Adrenal gland (tissue), 12 donors: ENCODE data around the gene EGFLAM. TPM values are rescaled to one million over a fixed set of nuclear protein-coding genes. Genes with fewer than 3 reads are reported as not detected.
A peak's percentile ranks its signal among the peaks of the same experiment; 100 is the strongest.

Experiments
- DNase-seq, 7 donors: peaks; one replicate each; pipeline ENCODE4 v3.0.0-alpha.2; 2019 to 2020
- H3K27ac ChIP-seq, 5 donors: fragments of 200-600 bp; sonication (generic) in 4 of 5; 1 replicate in 3 of 5; 2 replicates in 2 of 5; pipeline versions ENCODE4 v1.5.1 to v1.8.0; 2016 to 2020; ENCODE audit warnings: mild to moderate bottlenecking in 1 of 5
- H3K27me3 ChIP-seq: fragments of 200-600 bp; 2 replicates; pipeline ENCODE4 v1.8.0; 2021
- H3K36me3 ChIP-seq, 2 donors: fragments of 200-600 bp; replicated peaks in 1 of 2; 1 replicate in 1 of 2; 2 replicates in 1 of 2; pipeline versions ENCODE4 v1.5.1 to v1.8.0; 2018 to 2022
- H3K4me1 ChIP-seq, 2 donors: fragments of 200-600 bp; replicated peaks in 1 of 2; 1 replicate in 1 of 2; 2 replicates in 1 of 2; pipeline versions ENCODE4 v1.5.1 to v1.8.0; 2018 to 2021
- H3K4me3 ChIP-seq, 4 donors: fragments of 200-600 bp; sonication (generic) in 3 of 4; one replicate each; pipeline ENCODE4 v1.5.1; 2016 to 2018
- H3K9me3 ChIP-seq, 3 donors: fragments of 200-600 bp; sonication (generic) in 1 of 3; replicated peaks in 1 of 3; 1 replicate in 2 of 3; 2 replicates in 1 of 3; pipeline versions ENCODE4 v1.5.1 to v1.8.0; 2016 to 2021
- CTCF ChIP-seq, 6 experiments: fragments of 450-650 bp in 4 of 6; fragments of 200-600 bp in 2 of 6; sonication (generic) in 1 of 6; IDR thresholded peaks; 1 replicate in 5 of 6; 2 replicates in 1 of 6; pipeline versions ENCODE4 v1.5.1 to v1.8.0; 2016 to 2021; ENCODE audit warnings: antibody characterized with exemption in 6 of 6, mild to moderate bottlenecking in 2 of 6, moderate library complexity in 1 of 6
- POLR2A ChIP-seq, 2 donors: fragments of 450-650 bp; IDR thresholded peaks; one replicate each; pipeline ENCODE4 v1.6.1; 2017; ENCODE audit warnings: antibody characterized with exemption in 2 of 2, mild to moderate bottlenecking in 2 of 2, moderate library complexity in 1 of 2
- WGBS, 4 donors: extraction: QIAGEN DNeasy Blood & Tissue Kit in 2 of 4; methylation state at CpG; one replicate each; pipeline versions ENCODE4 v1.1.5 to v1.1.7; 2013 to 2017; 5-methylcytosine and 5-hydroxymethylcytosine counted together
- intact Hi-C, 2 donors: fragments of 100-400 bp; cut with DNase I; formaldehyde crosslinking; loops; one replicate each; pipeline versions ENCODE4 v1.14.1 to v1.15.0; 2022 to 2023
- polyA plus RNA-seq, 3 donors: library from polyadenylated mRNA; stranded (reverse); fragments of 200-250 nt in 2 of 3; fragments of 350-450 nt in 1 of 3; fragmentation: Illumina TruSeq in 1 of 3; extraction: RNeasy Lipid Tissue Mini Kit (QIAGEN cat#74804) in 1 of 3; gene quantifications; one replicate each; pipeline ENCODE4 v1.2.3, GENCODE V29; 2013 to 2014
- total RNA-seq, 9 donors: library from RNA; depleted of rRNA in 4 of 9; stranded (reverse); fragments of >200 nt in 4 of 9; fragments of 120-200 nt in 1 of 9; fragmentation: NEBNext Ultra II Directional in 1 of 9; extraction: Animal tissue kit (Norgen Biotek cat#: 25700) in 1 of 9; gene quantifications; one replicate each; pipeline versions ENCODE4 v1.1.0 to v1.2.4, GENCODE V29; 2013 to 2023
- donor health status: healthy with polysubstance abuse.
- donor health status: Bipolar disorder and iron deficiency.
- donor health status: DM: yes; HTN: yes; CAD: no.
- donor health status: DM: no; HTN: no; CAD: no.
- donor health status: DM: no; HTN: no; CAD: no.
- donor health status: DM: yes; HTN: yes; CAD: no.

EGFLAM gene
- total and polyA plus RNA-seq, 12 donors: 4.4 to 29.0 (median 16.1) TPM

- no peak for DNase-seq
- H3K27ac ChIP-seq: no peak overlapping the region
- H3K27me3 ChIP-seq: peaks cover 11% of the 10 kb centered on the region
- H3K4me1 ChIP-seq: peaks cover 9 to 14% of the 10 kb centered on the region in 2 donors
- WGBS, 4 donors: 60 to 81% (median 78%) methylated on average over 1 of the region's 1 CpG
- H3K4me3 ChIP-seq: no peak overlapping the region
- no peaks in the 10 kb centered on the region for H3K36me3 ChIP-seq
- TF ChIP-seq CTCF (IDR thresholded peaks at IDR 0.05) (no peak), POLR2A (IDR thresholded peaks at IDR 0.05) (no peak)
- intact Hi-C loops: no loop called here
- H3K9me3 ChIP-seq: no peaks in the 10 kb centered on the region
Measured at GRCh38 chr5:38253759-38254158, 4.6 kb upstream of the EGFLAM start.

- H3K36me3 ChIP-seq: no peaks in the 10 kb centered on the region
- H3K4me1 ChIP-seq: peaks cover 9 to 16% of the 10 kb centered on the region in 2 donors
- no peak for DNase-seq
- intact Hi-C loops: no loop called here
- H3K4me3 ChIP-seq: peak overlapping the region in 1 of 4 donors; percentile 47
- no peaks in the 10 kb centered on the region for H3K9me3 ChIP-seq
- H3K27me3 ChIP-seq: peaks cover 11% of the 10 kb centered on the region
- peak overlapping the region in 1 of 5 donors; percentile 31 for H3K27ac ChIP-seq
- TF ChIP-seq POLR2A (IDR thresholded peaks at IDR 0.05) (no peak), CTCF (IDR thresholded peaks at IDR 0.05) (no peak)
- 9 to 14% (median 13%) methylated on average over 36 to 42 of the region's 42 CpGs for WGBS, 4 donors
Measured at GRCh38 chr5:38257308-38258041, 884 bp upstream of the EGFLAM start.

GRCh38 chr5:38258042-38258318 is 379 bp upstream of the EGFLAM start:
- WGBS, 4 donors: 0 to 1% (median 0%) methylated on average over 10 to 13 of the region's 13 CpGs
- DNase-seq: no peak
- H3K27me3 ChIP-seq: peaks cover 11% of the 10 kb centered on the region
- peak overlapping the region in 1 of 5 donors; percentile 31 for H3K27ac ChIP-seq
- no peak for TF ChIP-seq POLR2A (IDR thresholded peaks at IDR 0.05)
- TF ChIP-seq CTCF (IDR thresholded peaks at IDR 0.05): no peak
- peaks cover 9 to 16% of the 10 kb centered on the region in 2 donors for H3K4me1 ChIP-seq
- intact Hi-C loops: no loop called here
- H3K4me3 ChIP-seq: peak overlapping the region in 1 of 4 donors; percentile 47
- H3K36me3 ChIP-seq: no peaks in the 10 kb centered on the region
- H3K9me3 ChIP-seq: no peaks in the 10 kb centered on the region

- Histone ChIP-seq H3K9me3 (no peaks in the 10 kb centered on the region), H3K27ac (peak overlapping the region in 1 of 5 donors; percentile 31), H3K36me3 (no peaks in the 10 kb centered on the region), H3K4me3 (peak overlapping the region in 1 of 4 donors; percentile 47), H3K27me3 (peaks cover 11% of the 10 kb centered on the region), H3K4me1 (peaks cover 9 to 16% of the 10 kb centered on the region in 2 donors)
- intact Hi-C loops: no loop called here
- WGBS, 4 donors: 24 to 30% (median 26%) methylated on average over 13 of the region's 13 CpGs
- TF ChIP-seq POLR2A (IDR thresholded peaks at IDR 0.05): no peak
- TF ChIP-seq CTCF (IDR thresholded peaks at IDR 0.05): peak in 1 of 6 experiments; percentile 0
- DNase-seq: no peak
Measured at GRCh38 chr5:38259062-38259808, 876 bp downstream of the EGFLAM start.
